ENCODE measurements around the gene HELZ2. TPM values are rescaled to one million over a fixed set of nuclear protein-coding genes. Genes with fewer than 3 reads are reported as not detected.

The HELZ2 gene
- 13.6 TPM for polyA plus RNA-seq (2012; ENCODE audit: insufficient read length, low read depth)

GRCh38 chr20:63574156-63574828 is at the start of gene HELZ2:
TSS of gene HELZ2 (minus strand) at chr20:63574239. CDS start at chr20:63572385, 1,854 bp downstream.
- TF ChIP-seq FOXP2 (optimal IDR thresholded peaks at IDR 0.05; ENCODE audit: borderline replicate concordance, extremely low read depth, extremely low read length, insufficient read depth) (no peak), TAF1 (IDR thresholded peaks at IDR 0.05; ENCODE audit: borderline replicate concordance, insufficient read depth, low read length) (peak; percentile 39; the same call in 1 of the 2 replicates)

GRCh38 chr20:63622732-63623131 is 48.7 kb upstream of the HELZ2 start:
- TF ChIP-seq TAF1 (IDR thresholded peaks at IDR 0.05; ENCODE audit: borderline replicate concordance, insufficient read depth, low read length), result no peak
- TF ChIP-seq FOXP2 (optimal IDR thresholded peaks at IDR 0.05; ENCODE audit: borderline replicate concordance, extremely low read depth, extremely low read length, insufficient read depth), result no peak
- TF ChIP-seq POLR2AphosphoS5 (IDR thresholded peaks at IDR 0.05; ENCODE audit: low read depth, low read length), result no peak
- no peak for TF ChIP-seq REST (IDR thresholded peaks at IDR 0.05; ENCODE audit: insufficient read depth in 1 of 2, low read depth in 2 of 2, low read length in 2 of 2)
- TF ChIP-seq SIN3A (IDR thresholded peaks at IDR 0.05; ENCODE audit: borderline replicate concordance, insufficient read depth, low read length), result no peak

GRCh38 chr20:63622096-63622495 is 48.1 kb upstream of the HELZ2 start:
- TF ChIP-seq POLR2AphosphoS5 (IDR thresholded peaks at IDR 0.05; ENCODE audit: low read depth, low read length) (no peak), FOXP2 (optimal IDR thresholded peaks at IDR 0.05; ENCODE audit: borderline replicate concordance, extremely low read depth, extremely low read length, insufficient read depth) (no peak), REST (IDR thresholded peaks at IDR 0.05; ENCODE audit: insufficient read depth in 1 of 2, low read depth in 2 of 2, low read length in 2 of 2) (no peak), TAF1 (IDR thresholded peaks at IDR 0.05; ENCODE audit: borderline replicate concordance, insufficient read depth, low read length) (no peak), SIN3A (IDR thresholded peaks at IDR 0.05; ENCODE audit: borderline replicate concordance, insufficient read depth, low read length) (no peak)

GRCh38 chr20:63620991-63621390 is 47.0 kb upstream of the HELZ2 start:
- TF ChIP-seq FOXP2 (optimal IDR thresholded peaks at IDR 0.05; ENCODE audit: borderline replicate concordance, extremely low read depth, extremely low read length, insufficient read depth), result no peak
- no peak for TF ChIP-seq REST (IDR thresholded peaks at IDR 0.05; ENCODE audit: insufficient read depth in 1 of 2, low read depth in 2 of 2, low read length in 2 of 2)
- no peak for TF ChIP-seq POLR2AphosphoS5 (IDR thresholded peaks at IDR 0.05; ENCODE audit: low read depth, low read length)
- no peak for TF ChIP-seq SIN3A (IDR thresholded peaks at IDR 0.05; ENCODE audit: borderline replicate concordance, insufficient read depth, low read length)
- no peak for TF ChIP-seq TAF1 (IDR thresholded peaks at IDR 0.05; ENCODE audit: borderline replicate concordance, insufficient read depth, low read length)

GRCh38 chr20:63619505-63619904 is 45.5 kb upstream of the HELZ2 start:
- no peak for TF ChIP-seq REST (IDR thresholded peaks at IDR 0.05; ENCODE audit: insufficient read depth in 1 of 2, low read depth in 2 of 2, low read length in 2 of 2)
- no peak for TF ChIP-seq POLR2AphosphoS5 (IDR thresholded peaks at IDR 0.05; ENCODE audit: low read depth, low read length)
- TF ChIP-seq SIN3A (IDR thresholded peaks at IDR 0.05; ENCODE audit: borderline replicate concordance, insufficient read depth, low read length), result no peak
- TF ChIP-seq TAF1 (IDR thresholded peaks at IDR 0.05; ENCODE audit: borderline replicate concordance, insufficient read depth, low read length), result no peak
- TF ChIP-seq FOXP2 (optimal IDR thresholded peaks at IDR 0.05; ENCODE audit: borderline replicate concordance, extremely low read depth, extremely low read length, insufficient read depth), result no peak

Data from PFSK-1 (cell line).